GM18951 (cell line): ENCODE data around the gene HS6ST2.

ENCODE experiments used
- POLR2A ChIP-seq: IDR thresholded peaks from 4 replicates; pipeline ENCODE4 v1.6.1; 2011; ENCODE audit warnings: mild to moderate bottlenecking; ENCODE audit not compliant: insufficient read length, insufficient read depth; ENCODE audit errors: extremely low read depth
- in situ Hi-C: fragments of 300-500 bp; cut with MboI; formaldehyde crosslinking; loops from one replicate; pipeline ENCODE4 v1.12.0; 2022; ENCODE audit warnings: low sequenced_read_pairs, mixed read lengths, inconsistent platforms; ENCODE audit not compliant: unreplicated experiment

The HS6ST2 gene

GRCh38 chrX:132718431-132718958, 239.9 kb downstream of the HS6ST2 start:
- no peak for TF ChIP-seq POLR2A
- in situ Hi-C loops, result no loop called here

GRCh38 chrX:132716006-132716405, 242.4 kb downstream of the HS6ST2 start:
- in situ Hi-C loops, result no loop called here
- no peak for TF ChIP-seq POLR2A

GRCh38 chrX:132714913-132715312, 243.5 kb downstream of the HS6ST2 start:
- in situ Hi-C loops, result no loop called here
- no peak for TF ChIP-seq POLR2A

- in situ Hi-C loops, result no loop called here
- TF ChIP-seq POLR2A, result no peak
Observed at GRCh38 chrX:132712350-132712749, 246.1 kb downstream of the HS6ST2 start.

- TF ChIP-seq POLR2A, result no peak
- in situ Hi-C loops, result no loop called here
Observed at GRCh38 chrX:132710656-132711155, 247.7 kb downstream of the HS6ST2 start.

- in situ Hi-C loops, result no loop called here
- no peak for TF ChIP-seq POLR2A
Observed at GRCh38 chrX:132708529-132708928, 249.9 kb downstream of the HS6ST2 start.

- no peak for TF ChIP-seq POLR2A
- in situ Hi-C loops, result no loop called here
Observed at GRCh38 chrX:132704769-132705168, 253.7 kb downstream of the HS6ST2 start.

GRCh38 chrX:132694382-132694781, 264.0 kb downstream of the HS6ST2 start:
- no peak for TF ChIP-seq POLR2A
- in situ Hi-C loops, result no loop called here

- in situ Hi-C loops, result no loop called here
- TF ChIP-seq POLR2A, result no peak
Observed at GRCh38 chrX:132692526-132692925, 265.9 kb downstream of the HS6ST2 start.

- in situ Hi-C loops, result no loop called here
- no peak for TF ChIP-seq POLR2A
Observed at GRCh38 chrX:132692066-132692465, 266.4 kb downstream of the HS6ST2 start.

GRCh38 chrX:132689612-132690563, 268.5 kb downstream of the HS6ST2 start:
- in situ Hi-C loops, result no loop called here
- no peak for TF ChIP-seq POLR2A

GRCh38 chrX:132685276-132685675, 273.2 kb downstream of the HS6ST2 start:
- in situ Hi-C loops, result no loop called here
- no peak for TF ChIP-seq POLR2A

GRCh38 chrX:132677233-132677716, 281.2 kb downstream of the HS6ST2 start:
- no peak for TF ChIP-seq POLR2A
- in situ Hi-C loops, result no loop called here
